CD4-positive, alpha-beta T cell treated with Interleukin-2 at 100 ng/mL for 4 hours (primary cell): ENCODE results near the gene CHST13.

Experiments used
- DNase-seq: peaks from one replicate; pipeline ENCODE4 v3.0.0-alpha.2; 2020; ENCODE audit warnings: low spot score

CHST13 gene

DNA sequence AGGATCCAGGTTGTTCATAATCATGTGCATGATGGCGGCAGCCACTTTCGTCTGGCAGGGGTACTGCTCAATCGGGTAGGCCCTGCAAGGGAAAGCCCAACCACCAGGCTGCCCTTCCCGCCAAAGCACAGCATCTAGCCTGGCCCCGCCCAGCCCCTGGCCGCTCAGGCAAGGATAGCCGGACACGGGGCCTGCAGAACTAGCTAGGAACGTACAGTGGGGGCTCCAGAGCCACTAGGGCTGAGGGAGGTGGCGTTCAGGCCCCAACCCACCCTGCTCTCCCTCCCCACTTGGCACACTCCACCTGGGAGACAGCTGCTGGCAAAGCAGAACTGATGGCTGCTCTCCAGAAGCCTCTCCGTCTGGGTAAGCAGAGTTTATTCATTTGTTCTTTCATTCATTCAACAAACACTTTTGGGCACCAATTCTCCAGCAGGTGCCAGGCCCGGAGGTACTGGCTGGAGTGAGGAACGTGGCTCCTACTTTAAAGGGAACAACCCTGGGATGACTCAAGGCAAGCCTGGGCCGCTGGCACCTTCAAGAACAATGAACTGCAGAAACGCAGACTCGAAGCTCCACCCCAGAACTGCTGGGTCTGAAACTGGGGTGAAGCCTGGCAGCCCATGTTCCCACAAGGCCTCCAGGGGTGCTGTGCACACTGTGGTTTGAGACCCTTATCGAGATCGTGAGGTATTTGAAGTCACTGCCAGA lies 14.2 kb upstream of the CHST13 start:
- DNase-seq, result no peak

GRCh38 chr3:126510308-126510910 lies 13.5 kb upstream of the CHST13 start:
- no peak for DNase-seq

GRCh38 chr3:126511291-126511690 lies 12.7 kb upstream of the CHST13 start:
- DNase-seq, result no peak

GRCh38 chr3:126512026-126512425 lies 11.9 kb upstream of the CHST13 start:
- no peak for DNase-seq

DNA sequence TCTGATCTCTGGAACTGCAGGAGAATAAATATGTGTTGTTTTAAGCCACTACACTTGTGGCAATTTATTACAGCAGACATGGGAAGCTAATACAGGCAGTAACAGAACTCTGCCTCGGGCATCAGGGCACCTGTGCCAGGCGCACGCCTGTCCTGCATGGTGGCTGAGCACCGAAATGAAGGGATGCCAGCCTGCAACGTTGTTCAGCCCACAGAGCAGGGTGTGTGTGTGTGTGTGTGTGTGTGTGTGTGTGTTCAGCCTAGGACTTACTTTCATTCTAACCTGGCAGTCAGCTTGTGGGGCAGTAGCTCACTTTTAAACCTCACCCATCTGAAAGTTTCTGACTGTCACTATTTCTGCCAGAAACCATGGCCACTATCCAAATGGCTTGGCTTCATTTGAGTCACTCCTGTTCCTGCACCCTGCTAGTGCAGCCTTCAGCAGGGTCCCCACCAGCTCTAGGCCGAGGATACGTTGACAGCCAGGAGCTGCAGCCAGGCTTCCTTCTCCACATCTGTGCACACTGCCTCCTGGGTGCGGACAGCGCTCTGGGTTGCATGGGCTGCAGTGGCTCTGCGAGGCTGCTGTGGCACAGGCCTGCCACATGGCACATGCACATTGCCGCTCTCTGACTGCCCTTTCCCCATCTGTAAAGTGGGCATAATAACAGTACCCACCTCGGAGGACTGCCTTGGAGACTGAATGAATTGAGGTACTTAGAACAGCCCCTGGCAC lies 10.9 kb upstream of the CHST13 start:
- no peak for DNase-seq

DNA sequence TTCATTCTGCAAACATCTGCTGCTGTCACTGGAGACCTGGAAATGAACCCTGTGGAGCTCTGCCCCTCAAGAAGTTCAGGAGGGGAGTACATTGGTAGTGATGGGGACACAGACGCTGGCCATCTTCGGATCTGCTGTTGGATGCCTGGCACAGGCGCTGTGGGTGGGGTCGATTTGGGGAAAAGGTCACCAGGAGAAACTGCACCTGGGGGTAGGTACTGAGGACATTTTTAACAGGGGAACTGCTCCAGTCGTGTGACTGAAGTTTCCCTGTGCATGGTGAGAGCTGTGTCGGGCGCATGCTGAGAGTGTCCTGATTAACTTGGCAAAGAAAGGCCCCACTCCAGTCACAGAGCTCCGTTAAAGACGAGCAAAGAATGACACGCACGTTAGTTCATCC lies 9.8 kb upstream of the CHST13 start:
- DNase-seq, result no peak

DNA sequence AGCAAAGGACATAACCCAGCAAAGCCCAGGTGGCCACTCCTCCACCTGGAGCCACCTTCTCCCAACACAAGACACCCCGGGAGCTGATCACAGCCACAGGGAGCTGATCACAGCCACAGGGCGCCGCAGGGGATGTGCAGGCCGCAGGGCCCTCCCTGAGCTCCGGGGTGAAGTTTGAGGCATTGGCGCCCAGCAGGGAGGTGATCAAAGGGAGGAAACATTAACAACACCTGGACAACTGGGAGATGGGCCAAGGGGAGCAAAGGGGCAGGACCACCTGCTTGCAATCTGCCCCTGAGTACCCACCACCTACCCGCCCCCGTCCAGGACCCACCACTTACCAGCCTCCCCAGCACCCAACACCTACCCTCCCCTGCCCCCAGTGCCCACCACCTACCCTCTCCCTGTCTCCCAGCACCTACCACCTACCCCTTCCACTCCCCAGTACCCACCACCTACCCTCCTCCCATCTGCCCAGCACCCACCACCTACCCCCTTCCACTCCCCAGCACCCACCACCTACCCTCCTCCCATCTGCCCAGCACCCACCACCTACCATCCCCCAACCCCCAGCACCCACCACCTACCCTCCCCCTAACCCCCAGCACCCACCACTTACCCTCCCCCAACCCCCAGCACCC lies 8.8 kb upstream of the CHST13 start:
- DNase-seq, result no peak

- no peak for DNase-seq
Measured at GRCh38 chr3:126516152-126516935, 7.6 kb upstream of the CHST13 start.

DNA sequence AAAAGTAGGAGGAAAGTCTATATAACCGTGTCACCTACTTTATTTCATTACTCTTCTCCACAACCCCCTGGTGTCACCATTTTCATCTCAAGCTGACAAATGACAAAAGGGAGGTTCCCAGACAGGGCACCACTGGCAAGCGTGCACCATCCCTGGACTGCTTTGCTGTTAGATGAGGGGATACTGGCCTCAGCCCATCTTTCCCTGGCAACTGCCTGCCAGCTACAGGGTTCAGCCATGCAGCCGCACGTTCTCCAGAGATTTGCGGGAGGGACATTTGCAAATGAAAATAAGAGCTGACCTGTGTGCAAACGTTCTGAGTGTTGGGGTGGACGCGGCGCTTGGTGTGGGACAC lies 7.0 kb upstream of the CHST13 start:
- no peak for DNase-seq

- DNase-seq, result no peak
Measured at GRCh38 chr3:126517291-126517951, 6.5 kb upstream of the CHST13 start, which contains the start of gene UROC1. TSS of gene UROC1 (minus strand) at chr3:126517773. CDS start at chr3:126517719, 54 bp downstream.

DNA sequence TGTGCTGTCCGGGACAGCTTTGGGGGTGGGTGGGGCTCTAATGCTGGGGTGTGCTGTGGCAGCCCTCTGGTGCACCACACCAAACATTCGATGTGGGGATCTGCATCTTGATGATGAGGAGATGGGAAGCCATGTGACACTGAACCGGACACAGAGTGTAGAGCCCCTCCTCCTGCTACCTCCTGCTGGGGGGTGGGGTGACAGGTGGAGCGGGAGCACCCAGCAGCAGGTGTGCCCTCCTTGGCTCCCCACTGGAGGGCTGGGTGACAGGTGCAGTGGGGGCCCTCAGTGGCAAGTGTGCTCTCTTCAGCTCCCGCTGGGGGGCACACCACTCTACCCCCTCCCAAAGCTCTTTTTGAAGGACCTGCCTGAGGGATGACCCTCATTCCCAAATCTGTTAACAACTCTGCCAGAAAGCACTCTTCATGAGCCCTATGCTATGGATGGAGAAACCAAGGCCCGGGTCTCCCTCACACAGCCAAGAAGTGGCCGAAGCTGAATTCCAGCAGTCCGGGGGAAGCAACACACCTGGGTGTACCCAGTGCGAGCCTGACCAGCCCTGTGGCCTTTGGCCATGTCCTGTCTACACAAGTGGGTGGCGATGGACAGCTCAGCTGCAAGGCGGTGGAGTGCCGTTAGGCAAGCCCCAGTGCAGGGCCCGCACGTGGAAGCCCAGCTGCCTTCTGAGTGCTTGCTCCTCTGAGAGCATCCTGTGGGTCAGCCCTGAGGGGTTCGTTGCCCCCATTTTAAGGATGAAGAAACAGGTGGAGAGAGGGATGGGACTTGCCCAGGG lies 5.8 kb upstream of the CHST13 start:
- no peak for DNase-seq

- no peak for DNase-seq
Measured at GRCh38 chr3:126518779-126519177, 5.2 kb upstream of the CHST13 start.

GRCh38 chr3:126519506-126520455 lies 4.2 kb upstream of the CHST13 start:
- DNase-seq, result no peak

DNA sequence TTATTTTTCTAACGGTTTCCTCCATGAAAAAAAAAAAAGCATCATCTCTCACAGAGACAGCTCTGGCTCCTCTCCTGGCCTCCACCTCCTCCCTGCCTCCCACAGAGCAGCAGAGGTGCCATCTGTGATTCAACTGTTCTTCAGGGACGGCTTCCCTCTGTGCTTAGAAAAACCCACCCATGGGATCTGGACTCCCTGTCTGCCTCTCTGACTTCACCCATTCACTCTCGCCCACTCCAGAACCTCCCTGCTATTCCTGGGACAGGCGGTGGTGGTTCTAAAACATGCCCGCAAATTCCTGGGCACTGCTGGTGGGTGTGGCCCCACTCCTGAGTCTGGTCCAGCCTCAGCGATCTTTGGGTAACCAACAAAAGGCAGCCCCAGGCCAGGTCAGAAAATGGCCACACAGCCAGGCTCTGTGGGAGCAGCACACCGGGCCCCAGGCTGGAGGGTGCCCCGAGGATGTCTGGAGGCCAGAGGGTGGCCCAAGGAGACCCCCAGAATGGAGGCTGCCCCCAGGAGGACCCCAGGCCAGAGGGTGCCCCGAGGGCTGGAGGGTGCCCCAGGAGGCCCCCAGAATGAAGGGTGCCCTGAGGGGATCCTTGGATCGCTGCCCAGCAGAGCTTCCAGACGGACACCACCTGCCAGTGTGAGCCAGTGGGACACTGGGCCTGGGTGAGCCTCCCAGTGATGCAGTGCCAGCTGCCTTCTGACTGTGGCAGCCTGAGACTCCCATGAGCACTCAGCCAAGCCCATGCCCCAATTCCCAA lies 2.6 kb upstream of the CHST13 start:
- no peak for DNase-seq

DNA sequence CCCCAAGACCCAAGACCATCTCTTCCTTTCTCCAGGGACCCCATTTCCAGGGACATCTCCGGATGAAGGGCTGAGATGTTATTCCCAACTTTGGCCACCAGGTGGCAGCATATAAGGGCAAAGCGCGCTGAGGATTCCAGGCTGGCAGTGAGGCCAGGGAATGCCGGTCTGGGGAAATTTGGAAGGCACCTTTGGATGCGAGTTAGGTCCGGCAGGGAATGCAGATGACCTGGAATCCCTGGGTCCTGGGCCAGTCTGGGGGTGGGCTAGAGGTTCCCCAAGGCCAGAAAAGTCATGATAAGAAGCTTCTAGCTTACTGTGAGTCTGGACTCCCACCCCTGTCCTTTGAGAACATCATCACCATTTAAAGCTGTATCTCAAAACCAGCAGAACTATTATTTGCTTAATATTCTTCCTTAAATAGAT lies 1.6 kb upstream of the CHST13 start:
- peak; percentile 43 for DNase-seq

DNA sequence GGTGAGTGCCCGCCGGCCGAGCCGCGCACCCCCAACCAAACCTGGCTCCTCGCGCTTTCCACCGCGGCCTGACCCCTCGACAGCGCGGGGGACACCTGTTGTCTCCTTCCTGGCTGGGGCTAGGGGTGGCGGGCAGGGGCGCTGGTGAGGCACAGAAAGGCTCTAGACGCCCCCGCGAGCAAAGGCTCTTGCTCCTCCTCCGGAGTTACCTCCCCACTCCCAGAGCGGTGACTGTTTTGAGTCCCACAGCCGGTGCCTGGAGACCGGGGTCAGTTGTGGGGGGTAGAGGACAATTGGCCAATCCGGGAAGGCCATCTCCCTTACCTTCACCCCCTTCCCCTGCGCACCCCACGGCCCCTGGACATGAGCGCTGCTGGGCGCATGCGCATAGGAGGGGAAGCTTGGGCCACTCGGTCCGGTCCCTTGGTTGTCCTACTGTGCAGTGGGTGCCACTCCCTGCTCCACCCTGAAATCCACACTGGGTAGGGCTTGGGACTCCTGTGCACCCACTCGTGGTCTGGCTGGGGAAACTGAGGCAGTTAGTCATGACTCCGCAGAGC lies 554 bp downstream of the CHST13 start:
- no peak for DNase-seq

GRCh38 chr3:126525091-126525852 lies 1.3 kb downstream of the CHST13 start:
- no peak for DNase-seq
